ENCODE results near the gene NUDT3.
"Not testable (repeated sequence)": the region's sequence is repeated elsewhere in the genome, so short reads cannot be mapped to it uniquely, and the experiment has no call there.

GRCh38 chr6:34327313-34328205 lies 64.9 kb downstream of the NUDT3 start:
- TF ChIP-seq, protein P1, sequence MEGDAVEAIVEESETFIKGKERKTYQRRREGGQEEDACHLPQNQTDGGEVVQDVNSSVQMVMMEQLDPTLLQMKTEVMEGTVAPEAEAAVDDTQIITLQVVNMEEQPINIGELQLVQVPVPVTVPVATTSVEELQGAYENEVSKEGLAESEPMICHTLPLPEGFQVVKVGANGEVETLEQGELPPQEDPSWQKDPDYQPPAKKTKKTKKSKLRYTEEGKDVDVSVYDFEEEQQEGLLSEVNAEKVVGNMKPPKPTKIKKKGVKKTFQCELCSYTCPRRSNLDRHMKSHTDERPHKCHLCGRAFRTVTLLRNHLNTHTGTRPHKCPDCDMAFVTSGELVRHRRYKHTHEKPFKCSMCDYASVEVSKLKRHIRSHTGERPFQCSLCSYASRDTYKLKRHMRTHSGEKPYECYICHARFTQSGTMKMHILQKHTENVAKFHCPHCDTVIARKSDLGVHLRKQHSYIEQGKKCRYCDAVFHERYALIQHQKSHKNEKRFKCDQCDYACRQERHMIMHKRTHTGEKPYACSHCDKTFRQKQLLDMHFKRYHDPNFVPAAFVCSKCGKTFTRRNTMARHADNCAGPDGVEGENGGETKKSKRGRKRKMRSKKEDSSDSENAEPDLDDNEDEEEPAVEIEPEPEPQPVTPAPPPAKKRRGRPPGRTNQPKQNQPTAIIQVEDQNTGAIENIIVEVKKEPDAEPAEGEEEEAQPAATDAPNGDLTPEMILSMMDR (IDR thresholded peaks at IDR 0.05) = not testable (repeated sequence)
- TF ChIP-seq POLR2A, POLR2AphosphoS5 (IDR thresholded peaks at IDR 0.05): not testable (repeated sequence)
